Osteocyte (in vitro differentiated cells): ENCODE measurements around the gene TPH1. TPM values are rescaled to one million over a fixed set of nuclear protein-coding genes. Genes with fewer than 3 reads are reported as not detected.

Source experiments
- DNase-seq: peaks from one replicate; pipeline ENCODE4 v3.0.0; 2021; ENCODE audit warnings: mixed read lengths; ENCODE audit not compliant: unreplicated experiment; ENCODE audit errors: extremely low spot score
- H3K27ac Mint-ChIP-seq: one replicate; pipeline ENCODE4 v1.8.0; 2021; ENCODE audit warnings: mild to moderate bottlenecking, mixed read lengths; ENCODE audit not compliant: unreplicated experiment
- H3K27me3 Mint-ChIP-seq: one replicate; pipeline ENCODE4 v1.8.0; 2021; ENCODE audit warnings: mixed read lengths; ENCODE audit not compliant: unreplicated experiment
- H3K36me3 Mint-ChIP-seq: one replicate; pipeline ENCODE4 v1.8.0; 2021; ENCODE audit warnings: mixed read lengths; ENCODE audit not compliant: unreplicated experiment
- H3K4me1 Mint-ChIP-seq: one replicate; pipeline ENCODE4 v1.8.0; 2021; ENCODE audit warnings: mixed read lengths; ENCODE audit not compliant: unreplicated experiment
- H3K4me3 Mint-ChIP-seq: one replicate; pipeline ENCODE4 v1.8.0; 2021; ENCODE audit warnings: mild to moderate bottlenecking, moderate library complexity, mixed read lengths; ENCODE audit not compliant: unreplicated experiment
- H3K9me3 Mint-ChIP-seq: one replicate; pipeline ENCODE4 v1.8.0; 2021; ENCODE audit warnings: mixed read lengths; ENCODE audit not compliant: unreplicated experiment
- total RNA-seq: library from RNA; stranded (reverse); gene quantifications from 2 replicates; pipeline ENCODE4 v1.2.1, GENCODE V29; 2021
- TF ChIP-seq, protein P1 (sequence below): fragments of 200-600 bp; sonication (generic); IDR thresholded peaks from 2 replicates; pipeline ENCODE4 v1.5.0; 2021; ENCODE audit warnings: antibody characterized with exemption, mild to moderate bottlenecking, moderate library complexity

Gene TPH1
- total RNA-seq, 1 donor from 2014 or later = 0.11 TPM

DNA sequence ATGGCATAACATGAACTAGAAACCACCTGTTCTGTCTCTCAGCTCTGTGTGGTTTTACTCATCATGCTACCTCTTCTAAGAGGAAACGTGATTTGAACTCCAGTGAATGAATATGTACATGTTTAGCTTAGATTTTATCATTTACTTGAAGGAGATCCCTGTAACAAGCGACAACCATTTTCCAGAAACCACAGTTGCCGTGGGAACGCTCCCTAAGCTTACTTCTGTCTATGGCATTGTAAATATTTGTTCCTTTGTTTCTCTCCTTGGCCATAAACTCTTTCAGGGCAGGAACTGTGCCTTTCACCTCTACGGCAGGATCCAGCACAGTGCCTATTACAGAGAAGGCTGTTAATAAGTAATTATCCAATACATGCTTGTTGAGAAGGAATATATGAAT lies 17.1 kb upstream of the TPH1 start:
- DNase-seq = no peak
- TF ChIP-seq, protein P1, sequence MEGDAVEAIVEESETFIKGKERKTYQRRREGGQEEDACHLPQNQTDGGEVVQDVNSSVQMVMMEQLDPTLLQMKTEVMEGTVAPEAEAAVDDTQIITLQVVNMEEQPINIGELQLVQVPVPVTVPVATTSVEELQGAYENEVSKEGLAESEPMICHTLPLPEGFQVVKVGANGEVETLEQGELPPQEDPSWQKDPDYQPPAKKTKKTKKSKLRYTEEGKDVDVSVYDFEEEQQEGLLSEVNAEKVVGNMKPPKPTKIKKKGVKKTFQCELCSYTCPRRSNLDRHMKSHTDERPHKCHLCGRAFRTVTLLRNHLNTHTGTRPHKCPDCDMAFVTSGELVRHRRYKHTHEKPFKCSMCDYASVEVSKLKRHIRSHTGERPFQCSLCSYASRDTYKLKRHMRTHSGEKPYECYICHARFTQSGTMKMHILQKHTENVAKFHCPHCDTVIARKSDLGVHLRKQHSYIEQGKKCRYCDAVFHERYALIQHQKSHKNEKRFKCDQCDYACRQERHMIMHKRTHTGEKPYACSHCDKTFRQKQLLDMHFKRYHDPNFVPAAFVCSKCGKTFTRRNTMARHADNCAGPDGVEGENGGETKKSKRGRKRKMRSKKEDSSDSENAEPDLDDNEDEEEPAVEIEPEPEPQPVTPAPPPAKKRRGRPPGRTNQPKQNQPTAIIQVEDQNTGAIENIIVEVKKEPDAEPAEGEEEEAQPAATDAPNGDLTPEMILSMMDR = no peak
- H3K36me3 Mint-ChIP-seq = no peaks in the 10 kb centered on the region
- no peaks in the 10 kb centered on the region for H3K27me3 Mint-ChIP-seq
- H3K4me1 Mint-ChIP-seq = no peaks in the 10 kb centered on the region
- H3K4me3 Mint-ChIP-seq = no peak overlapping the region
- H3K27ac Mint-ChIP-seq = no peak overlapping the region
- no peaks in the 10 kb centered on the region for H3K9me3 Mint-ChIP-seq

DNA sequence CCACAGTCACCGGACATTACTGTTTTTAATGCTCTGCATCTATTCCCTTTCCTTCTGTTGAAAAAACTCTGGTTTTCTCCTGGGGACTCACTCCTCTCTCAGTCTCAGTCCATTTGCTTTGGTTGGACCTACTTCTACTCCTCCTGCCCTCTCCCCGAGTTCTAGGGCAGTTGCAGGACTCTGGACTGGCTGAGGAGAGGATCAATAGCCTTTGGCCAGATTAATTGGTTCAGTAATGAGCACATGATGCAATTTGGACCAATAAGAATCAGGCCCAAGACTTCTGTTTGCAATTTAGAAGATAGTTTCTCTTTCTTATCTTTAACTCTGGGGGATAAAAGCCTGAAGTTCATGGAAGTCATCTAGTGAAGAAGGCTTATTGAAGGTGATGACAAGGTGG lies 15.3 kb upstream of the TPH1 start:
- Mint-ChIP-seq H3K36me3 (no peaks in the 10 kb centered on the region), H3K4me3 (no peak overlapping the region), H3K9me3 (no peaks in the 10 kb centered on the region), H3K4me1 (peaks cover 8% of the 10 kb centered on the region), H3K27me3 (no peaks in the 10 kb centered on the region), H3K27ac (no peak overlapping the region)
- TF ChIP-seq, protein P1 = no peak
- DNase-seq = no peak

DNA sequence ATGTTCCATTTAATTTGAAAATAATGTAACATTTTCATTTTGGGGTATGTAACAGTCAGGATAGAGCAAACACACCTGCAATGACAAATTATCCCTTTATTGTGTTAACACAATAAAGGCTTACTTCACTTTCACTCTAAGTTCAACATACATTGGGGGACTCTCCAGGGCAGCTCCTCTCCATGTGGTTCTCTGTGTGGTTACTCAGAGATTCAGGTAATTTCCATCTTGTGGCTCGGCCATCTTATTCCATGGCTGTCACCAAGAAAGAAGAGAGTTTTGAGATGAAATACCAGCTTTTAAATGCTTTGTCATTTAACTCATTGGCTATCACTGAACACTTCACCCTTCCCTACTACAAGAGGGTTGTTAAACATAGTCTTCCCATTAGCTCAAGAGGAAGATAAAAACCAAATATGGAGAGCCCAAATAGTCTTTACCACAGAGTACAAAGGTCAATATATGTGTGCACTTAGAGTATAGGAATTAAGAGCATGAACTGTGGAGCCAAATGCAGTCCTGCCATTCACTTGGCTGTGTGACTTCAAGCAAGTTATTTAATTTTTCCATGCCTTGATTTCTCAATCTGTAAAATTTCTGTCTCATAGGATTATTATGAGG lies 10.6 kb upstream of the TPH1 start:
- Mint-ChIP-seq H3K27me3 (peaks cover 2% of the 10 kb centered on the region), H3K4me3 (no peak overlapping the region), H3K4me1 (peaks cover 13% of the 10 kb centered on the region), H3K27ac (no peak overlapping the region), H3K9me3 (no peaks in the 10 kb centered on the region), H3K36me3 (no peaks in the 10 kb centered on the region)
- DNase-seq = no peak
- TF ChIP-seq, protein P1 = no peak

DNA sequence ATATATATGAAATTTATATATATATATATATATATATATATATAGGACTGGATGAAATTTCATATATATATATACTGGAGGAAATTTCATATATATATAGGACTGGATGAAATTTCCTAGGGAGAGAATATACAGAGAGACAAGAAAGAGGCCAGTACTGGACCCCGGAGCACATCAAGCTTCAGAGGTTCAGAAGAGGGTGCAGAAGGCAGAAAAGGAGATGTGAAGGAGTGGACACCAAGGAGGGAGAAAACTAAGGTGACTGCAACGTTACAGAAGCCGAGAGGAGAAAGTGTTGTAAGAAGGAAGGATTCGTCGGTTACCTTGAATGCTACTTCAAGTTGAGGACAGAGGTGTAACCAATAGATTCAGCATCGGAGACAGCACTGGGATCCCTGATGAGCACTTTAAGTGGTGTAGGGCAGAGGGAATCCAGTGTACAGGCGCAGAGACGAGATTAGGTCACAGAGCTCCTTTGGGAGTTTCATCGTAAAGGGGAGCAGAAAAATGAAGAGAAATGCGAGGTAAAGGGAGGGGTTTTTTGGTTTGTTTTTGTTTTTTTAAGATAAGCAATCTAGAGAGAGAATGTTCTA lies 8.5 kb upstream of the TPH1 start:
- no peaks in the 10 kb centered on the region for H3K9me3 Mint-ChIP-seq
- H3K4me3 Mint-ChIP-seq = no peak overlapping the region
- H3K27ac Mint-ChIP-seq = no peak overlapping the region
- H3K36me3 Mint-ChIP-seq = no peaks in the 10 kb centered on the region
- H3K4me1 Mint-ChIP-seq = peaks cover 13% of the 10 kb centered on the region
- DNase-seq = no peak
- TF ChIP-seq, protein P1 = no peak
- H3K27me3 Mint-ChIP-seq = peaks cover 4% of the 10 kb centered on the region

DNA sequence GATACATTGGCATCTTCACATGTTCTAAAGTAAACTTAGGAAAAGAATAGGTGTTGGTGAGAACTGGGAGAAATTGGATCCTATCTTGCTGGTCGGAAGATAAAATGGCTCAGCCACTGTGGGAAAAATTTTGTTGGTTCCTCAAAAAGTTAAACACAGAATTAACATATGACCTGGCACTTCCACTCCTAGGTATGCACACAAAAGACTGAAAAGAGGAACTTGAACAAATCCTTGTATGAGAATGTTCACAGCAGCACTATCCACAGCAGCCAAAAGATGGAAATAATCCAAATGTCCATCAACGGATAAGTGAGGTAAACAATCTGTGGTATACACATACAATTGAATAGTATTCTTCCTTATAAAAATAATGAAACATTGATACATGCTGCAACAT lies 4.8 kb upstream of the TPH1 start:
- Mint-ChIP-seq H3K4me1 (peaks cover 2% of the 10 kb centered on the region), H3K36me3 (peaks cover 6% of the 10 kb centered on the region), H3K4me3 (no peak overlapping the region), H3K9me3 (peaks cover 17% of the 10 kb centered on the region), H3K27me3 (peaks cover 34% of the 10 kb centered on the region), H3K27ac (no peak overlapping the region)
- TF ChIP-seq, protein P1 = no peak
- no peak for DNase-seq
